IPS DF 6.9 (cell line): Measurements from ENCODE around the gene ZNF792.
"Not testable (repeated sequence)": the region's sequence is repeated elsewhere in the genome, so short reads cannot be mapped to it uniquely, and the experiment has no call there.

ENCODE experiments used
- DNase-seq: peaks from one replicate; pipeline ENCODE4 v3.0.0-alpha.2; 2013; ENCODE audit warnings: low read depth, low spot score
- H3K27ac ChIP-seq: one replicate; pipeline ENCODE4 v1.5.1; 2013; ENCODE audit warnings: low read length, control low read depth
- H3K27me3 ChIP-seq: 2 replicates; pipeline ENCODE4 v1.6.1; 2013; ENCODE audit warnings: mild to moderate bottlenecking, low read length; ENCODE audit not compliant: control insufficient read depth, insufficient read depth
- H3K36me3 ChIP-seq: 2 replicates; pipeline ENCODE4 v1.6.1; 2013; ENCODE audit warnings: low read length; ENCODE audit not compliant: control insufficient read depth, insufficient read depth
- H3K4me1 ChIP-seq: 2 replicates; pipeline ENCODE4 v1.6.1; 2013; ENCODE audit warnings: low read length; ENCODE audit not compliant: control insufficient read depth, insufficient read depth
- H3K4me3 ChIP-seq: 2 replicates; pipeline ENCODE4 v1.5.1; 2013; ENCODE audit warnings: mild to moderate bottlenecking, low read length
- H3K9me3 ChIP-seq: 2 replicates; pipeline ENCODE4 v1.6.1; 2013; ENCODE audit warnings: low read length, inconsistent platforms; ENCODE audit not compliant: control insufficient read depth, insufficient read depth
- WGBS: extraction: QIAGEN DNeasy Blood & Tissue Kit; methylation state at CpG from one replicate; pipeline ENCODE4 v1.1.7; 2013; ENCODE audit warnings: mixed read lengths, missing lambda C conversion rate; ENCODE audit not compliant: insufficient read length, insufficient coverage; 5-methylcytosine and 5-hydroxymethylcytosine counted together

The ZNF792 gene

DNA sequence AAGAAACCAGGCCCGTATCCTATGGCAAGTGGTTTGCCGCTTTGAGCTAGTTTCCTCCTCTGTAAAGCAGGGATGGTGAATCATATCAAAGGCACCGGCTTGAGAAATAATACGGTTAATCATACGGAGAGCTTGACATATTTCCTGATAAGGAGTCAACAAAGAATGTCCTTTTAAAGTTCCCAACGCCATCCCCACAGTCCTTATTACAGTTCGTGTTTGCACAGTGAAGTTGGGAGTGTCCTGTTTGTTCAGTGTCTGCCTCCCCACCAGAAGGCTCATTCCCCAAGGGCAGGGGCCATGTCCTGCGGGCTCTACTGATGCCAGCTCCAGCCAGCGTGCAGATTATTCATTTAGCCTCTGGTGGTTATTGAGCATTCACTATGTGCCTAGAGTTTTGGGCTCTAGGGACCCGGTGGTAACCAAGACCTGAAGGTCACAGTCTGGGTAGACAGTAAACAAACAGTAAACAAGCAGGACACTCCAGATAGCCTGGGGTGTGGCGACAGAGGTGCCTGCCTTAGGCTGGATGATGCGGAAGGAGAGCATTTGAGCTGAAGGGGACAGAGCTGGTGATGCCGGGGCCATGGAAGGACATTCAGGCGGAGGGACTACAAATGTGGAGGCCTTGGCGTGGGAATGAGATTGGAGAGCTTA lies 42.4 kb upstream of the ZNF792 start:
- Histone ChIP-seq H3K4me3 (no peak overlapping the region), H3K36me3 (peaks cover 32% of the 10 kb centered on the region), H3K4me1 (peaks cover 6% of the 10 kb centered on the region; the same call in 1 of the 2 replicates), H3K27me3 (no peaks in the 10 kb centered on the region), H3K27ac (no peak overlapping the region), H3K9me3 (no peaks in the 10 kb centered on the region)
- DNase-seq = no peak
- WGBS = no CpG with 5 or more reads among the region's 15 CpGs

DNA sequence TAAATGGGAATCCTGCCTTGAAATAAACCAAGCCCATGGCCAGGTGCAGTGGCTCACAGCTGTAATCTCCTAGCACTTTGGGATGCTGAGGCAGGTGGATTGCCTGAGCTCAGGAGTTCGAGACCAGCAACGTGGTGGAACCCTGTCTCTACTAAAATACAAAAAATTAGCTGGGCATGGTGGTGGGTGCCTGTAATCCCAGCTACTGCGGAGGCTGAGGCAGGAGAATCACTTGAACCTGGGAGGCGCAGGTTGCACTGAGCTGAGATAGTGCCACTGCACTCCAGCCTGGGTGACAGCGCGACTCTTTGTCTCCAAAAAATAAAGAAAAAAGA lies 41.9 kb upstream of the ZNF792 start:
- H3K36me3 ChIP-seq = peaks cover 27% of the 10 kb centered on the region
- not testable (repeated sequence) for H3K27ac ChIP-seq, H3K27me3 ChIP-seq, H3K4me3 ChIP-seq, H3K4me1 ChIP-seq, H3K9me3 ChIP-seq, DNase-seq
- no CpG with 5 or more reads among the region's 6 CpGs for WGBS

DNA sequence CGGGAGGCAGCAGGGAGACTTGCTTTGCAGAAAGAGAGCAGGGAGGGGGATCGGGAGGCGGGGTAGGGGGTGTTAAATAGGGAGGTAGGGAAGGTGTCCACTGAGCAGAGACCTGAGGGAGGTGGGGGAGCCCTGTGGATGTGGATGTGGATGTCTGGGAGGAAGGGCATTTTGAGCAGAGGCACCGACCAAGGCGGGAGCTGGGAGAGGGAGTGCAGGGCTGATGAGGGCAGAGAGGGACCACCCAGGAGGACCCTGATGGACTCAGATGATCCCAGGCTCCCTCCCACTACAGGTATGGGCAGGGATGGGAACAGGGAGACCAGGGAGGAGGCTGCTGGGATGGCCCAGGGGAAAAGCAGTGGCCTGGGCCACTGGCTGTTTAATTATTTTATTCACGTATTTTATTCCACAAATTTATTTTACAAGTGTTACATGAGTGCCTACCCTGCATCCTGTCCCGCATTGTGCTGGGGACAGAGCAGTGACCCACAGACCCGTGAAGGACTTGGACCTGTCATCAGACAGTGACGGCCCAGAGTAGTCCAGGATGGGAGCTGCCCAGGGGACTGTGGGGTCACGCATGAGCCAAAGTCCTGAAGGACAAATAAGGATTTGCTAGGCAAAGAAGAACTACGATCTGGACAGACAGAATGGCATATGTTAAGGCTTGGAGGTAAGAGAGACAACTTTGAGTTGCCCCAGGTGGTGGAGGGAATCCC lies 41.4 kb upstream of the ZNF792 start:
- no peak for DNase-seq
- Histone ChIP-seq H3K4me3 (no peak overlapping the region), H3K9me3 (no peaks in the 10 kb centered on the region), H3K36me3 (peaks cover 24% of the 10 kb centered on the region), H3K4me1 (peaks cover 6% of the 10 kb centered on the region; the same call in 1 of the 2 replicates), H3K27ac (no peak overlapping the region), H3K27me3 (no peaks in the 10 kb centered on the region)
- no CpG with 5 or more reads among the region's 11 CpGs for WGBS

DNA sequence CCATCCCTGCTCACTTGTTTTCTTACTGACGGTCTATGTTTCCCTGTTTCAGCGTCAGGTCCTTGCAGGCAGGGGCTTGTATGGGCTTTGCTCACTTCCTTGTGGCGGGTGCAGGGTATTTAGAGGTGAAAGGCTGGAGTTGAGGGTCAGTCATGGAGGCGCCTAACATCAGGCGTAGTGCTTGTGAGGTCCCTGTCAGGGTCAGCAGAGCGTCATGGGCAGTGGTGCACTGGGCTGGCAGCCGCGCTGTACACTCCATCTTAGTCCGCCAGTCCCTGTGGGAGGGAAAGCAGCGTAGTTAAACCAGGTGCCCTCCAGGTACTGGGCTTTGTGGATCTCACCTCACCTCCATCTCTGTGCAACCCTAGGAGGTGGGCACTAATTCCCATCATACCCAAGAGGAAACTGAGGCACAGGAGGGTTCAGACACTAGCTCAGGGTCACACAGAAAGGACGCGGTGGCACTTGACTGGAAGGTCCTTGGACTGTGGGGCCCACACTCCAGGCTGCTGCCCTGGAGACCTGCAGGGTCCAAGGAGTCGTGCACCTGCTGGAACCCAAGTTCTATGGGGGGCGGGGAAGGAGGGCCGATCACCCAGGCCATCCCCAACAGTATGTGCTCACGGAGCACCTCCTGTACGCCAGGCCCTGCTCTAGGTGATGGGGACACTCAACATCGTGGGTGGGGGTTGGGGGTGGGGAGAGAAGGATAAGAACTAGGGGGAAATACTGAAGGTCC lies 40.7 kb upstream of the ZNF792 start:
- H3K27ac ChIP-seq = no peak overlapping the region
- no peak for DNase-seq
- H3K4me3 ChIP-seq = no peak overlapping the region
- H3K9me3 ChIP-seq = no peaks in the 10 kb centered on the region
- H3K4me1 ChIP-seq = peaks cover 6% of the 10 kb centered on the region; the same call in 1 of the 2 replicates
- WGBS = no CpG with 5 or more reads among the region's 18 CpGs
- peaks cover 16% of the 10 kb centered on the region for H3K36me3 ChIP-seq
- no peaks in the 10 kb centered on the region for H3K27me3 ChIP-seq

DNA sequence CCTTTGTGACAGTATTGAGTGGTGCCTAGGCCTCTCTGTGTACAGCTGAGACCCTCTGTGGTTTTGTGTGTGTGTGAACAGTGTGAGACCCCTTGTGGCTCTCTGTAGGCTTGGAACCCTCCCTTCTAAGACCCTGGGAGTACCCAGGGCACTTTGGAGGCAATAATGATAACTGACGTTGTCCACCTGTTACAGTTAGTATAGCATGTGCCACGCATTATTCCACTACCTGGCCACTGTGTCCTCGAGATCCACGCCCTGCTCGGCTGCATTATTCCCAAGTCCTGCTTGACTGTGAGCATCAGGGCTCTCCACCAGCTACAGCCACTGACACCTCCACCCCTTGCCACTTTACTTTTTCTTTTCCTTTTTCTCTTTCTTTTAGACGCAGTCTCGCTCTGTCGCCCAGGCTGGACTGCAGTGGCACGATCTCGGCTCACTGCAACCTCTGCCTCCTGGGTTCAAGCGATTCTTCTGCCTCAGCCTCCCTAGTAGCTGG lies 38.1 kb upstream of the ZNF792 start:
- DNase-seq = no peak
- no peak overlapping the region for H3K4me3 ChIP-seq
- no peak overlapping the region for H3K27ac ChIP-seq
- no peaks in the 10 kb centered on the region for H3K9me3 ChIP-seq
- peaks cover 7% of the 10 kb centered on the region; the same call in 1 of the 2 replicates for H3K36me3 ChIP-seq
- no peaks in the 10 kb centered on the region for H3K27me3 ChIP-seq
- H3K4me1 ChIP-seq = peaks cover 6% of the 10 kb centered on the region; the same call in 1 of the 2 replicates
- no CpG with 5 or more reads among the region's 11 CpGs for WGBS

DNA sequence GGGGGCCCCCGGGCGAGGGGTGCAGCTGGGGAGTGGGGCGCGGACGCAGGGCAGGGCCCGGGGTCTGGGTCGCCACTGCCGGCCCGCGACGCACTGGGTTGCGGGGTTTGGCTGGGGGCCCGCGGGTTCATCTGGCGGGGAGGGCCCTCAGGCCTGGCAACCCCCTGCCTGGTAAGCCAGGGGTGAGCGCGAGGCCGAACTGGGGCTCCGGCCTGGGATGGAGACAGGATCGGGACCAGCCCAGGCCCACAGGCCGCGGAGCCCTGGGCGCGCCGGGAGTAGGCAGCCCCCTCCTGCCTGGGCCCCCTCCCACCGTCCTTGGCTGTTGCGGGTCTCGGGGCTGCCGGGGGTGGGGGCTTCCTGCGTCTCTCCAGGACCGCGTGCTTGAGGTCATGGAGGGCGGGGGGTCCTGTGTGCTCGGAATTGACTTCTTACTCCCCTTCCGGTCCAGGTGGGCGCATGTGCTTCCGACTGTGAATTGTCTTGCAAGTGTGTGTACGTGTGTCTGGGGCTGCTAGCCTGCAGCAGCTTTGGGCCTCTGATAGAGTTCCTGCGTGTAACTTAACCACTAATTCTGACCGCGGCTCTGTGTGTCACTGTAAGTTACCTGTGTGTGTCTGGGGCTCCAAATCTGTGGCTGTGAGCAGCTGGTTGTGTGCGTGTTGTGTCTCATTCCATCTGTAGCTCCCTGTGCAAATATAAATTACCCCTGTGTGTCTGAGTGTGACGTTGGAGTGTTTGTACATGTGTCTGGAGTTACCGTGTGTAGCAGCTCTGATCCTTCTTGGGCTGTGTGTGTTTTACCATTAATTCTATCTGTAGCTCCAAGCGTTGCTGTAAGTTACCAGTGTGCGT lies 36.8 kb upstream of the ZNF792 start:
- H3K9me3 ChIP-seq = no peaks in the 10 kb centered on the region
- H3K4me3 ChIP-seq = peak overlapping the region; percentile 80
- no peaks in the 10 kb centered on the region for H3K27me3 ChIP-seq
- peaks cover 6% of the 10 kb centered on the region; the same call in 1 of the 2 replicates for H3K4me1 ChIP-seq
- no peak overlapping the region for H3K27ac ChIP-seq
- no CpG with 5 or more reads among the region's 46 CpGs for WGBS
- peaks cover 3% of the 10 kb centered on the region; the same call in 1 of the 2 replicates for H3K36me3 ChIP-seq
- no peak for DNase-seq

DNA sequence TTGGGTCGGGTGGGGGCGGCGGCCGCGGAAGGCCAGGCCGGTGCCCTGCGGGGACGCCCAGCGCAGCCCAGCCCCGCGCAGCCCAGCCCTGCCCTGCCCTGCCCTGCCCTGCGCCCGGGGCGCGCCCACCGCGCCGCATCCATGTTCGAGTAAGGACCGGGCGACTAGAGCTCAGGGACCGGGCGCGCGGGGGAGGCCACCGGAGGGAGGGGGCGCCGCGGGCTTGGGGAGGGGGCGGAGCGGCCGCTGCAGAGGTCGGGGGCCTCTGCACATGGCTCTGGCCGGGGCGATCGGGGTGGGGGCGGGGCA lies 36.3 kb upstream of the ZNF792 start:
- Histone ChIP-seq H3K27ac (no peak overlapping the region), H3K4me1 (peaks cover 6% of the 10 kb centered on the region; the same call in 1 of the 2 replicates), H3K4me3 (peak overlapping the region; percentile 80; the same call in 1 of the 2 replicates), H3K27me3 (no peaks in the 10 kb centered on the region), H3K9me3 (no peaks in the 10 kb centered on the region), H3K36me3 (no peaks in the 10 kb centered on the region)
- no peak for DNase-seq
- WGBS = no CpG with 5 or more reads among the region's 37 CpGs

DNA sequence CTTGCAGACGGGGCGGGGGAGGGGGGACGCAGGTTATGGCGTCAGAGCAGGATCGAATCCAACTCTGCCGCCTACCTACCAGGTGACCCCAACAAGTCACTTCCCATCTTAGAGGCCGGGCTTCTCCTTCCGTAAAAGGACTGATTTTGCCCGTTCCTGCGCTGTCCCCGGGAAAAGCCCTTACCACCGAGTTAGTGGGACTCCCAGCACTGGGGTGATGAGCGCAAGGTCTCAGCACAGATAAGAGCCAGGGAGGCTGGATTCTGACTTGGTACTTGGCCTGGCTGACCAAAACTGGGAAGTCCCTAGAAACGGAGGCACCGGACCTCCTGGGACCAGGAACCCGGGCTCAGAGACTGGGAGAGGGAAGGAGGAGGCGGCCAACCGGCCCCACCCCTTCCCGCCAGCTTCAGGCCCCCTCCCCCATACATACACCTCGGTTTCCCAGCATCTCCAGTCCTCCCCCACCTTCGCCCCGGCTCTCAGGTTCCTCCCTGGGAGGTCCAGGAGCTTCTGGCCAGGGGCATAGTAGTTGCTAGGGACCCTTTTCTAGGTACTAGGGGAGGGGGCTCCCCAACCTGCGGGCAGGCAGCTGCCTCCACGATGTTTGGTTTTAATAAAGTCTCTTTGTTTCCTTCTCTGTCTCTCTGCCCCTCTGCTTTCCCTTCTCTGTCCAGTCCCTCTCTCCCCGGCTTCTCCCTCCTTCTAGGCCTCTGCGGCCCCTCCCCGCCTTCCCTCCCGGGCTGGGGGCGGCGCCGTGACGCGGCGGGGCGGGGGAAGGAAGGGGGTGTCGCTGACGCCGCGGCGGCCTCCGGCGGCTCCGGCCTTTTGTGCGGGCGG lies 35.7 kb upstream of the ZNF792 start, which contains the start of gene GRAMD1A:
Gene GRAMD1A (plus strand): TSS at position 826 of the 840 bp plus-strand sequence. CDS start 156 bp downstream, outside the sequence.
- Histone ChIP-seq H3K4me1 (peaks cover 6% of the 10 kb centered on the region; the same call in 1 of the 2 replicates), H3K36me3 (no peaks in the 10 kb centered on the region), H3K4me3 (peak within 1 kb of the TSS; percentile 80), H3K9me3 (no peaks in the 10 kb centered on the region), H3K27ac (peak within 1 kb of the TSS; percentile 63), H3K27me3 (no peaks in the 10 kb centered on the region)
- DNase-seq = peak; percentile 48
- no CpG with 5 or more reads among the region's 45 CpGs for WGBS

DNA sequence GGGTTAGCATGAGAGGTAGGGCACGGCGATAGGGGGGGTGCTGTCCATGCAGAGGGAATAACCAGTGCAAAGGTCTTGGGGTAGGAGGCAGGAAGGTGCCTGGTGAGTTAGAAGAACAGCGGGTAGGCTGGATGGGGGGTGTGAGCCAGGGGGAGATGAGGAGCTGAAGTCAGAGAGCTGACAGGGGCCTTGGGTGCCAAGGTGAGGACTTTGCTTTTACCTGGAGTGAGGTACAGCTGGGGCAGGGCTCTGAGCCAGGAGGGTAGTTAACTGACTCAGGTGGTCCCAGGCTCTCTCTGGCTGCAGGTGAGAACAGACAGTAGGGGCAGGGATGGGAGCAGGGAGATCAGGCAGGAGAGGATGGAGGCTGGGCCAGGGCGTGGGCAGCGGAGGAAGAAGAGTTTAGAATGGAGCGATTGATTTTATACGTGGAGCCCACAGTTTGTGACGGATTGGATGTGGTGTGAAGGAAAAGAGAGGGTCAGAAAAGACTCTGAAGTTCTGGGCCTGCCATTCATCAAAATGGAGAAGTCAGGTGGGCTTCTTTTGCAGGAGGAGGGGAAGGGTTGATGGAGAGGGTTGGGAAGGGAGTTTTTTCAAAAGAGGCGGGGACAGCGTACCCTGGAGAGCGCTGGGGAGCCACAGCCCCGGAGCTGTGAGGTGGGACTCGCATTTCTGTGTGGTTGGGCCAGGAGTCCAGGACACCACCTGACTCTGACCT lies 34.9 kb upstream of the ZNF792 start:
- Histone ChIP-seq H3K4me1 (peaks cover 8% of the 10 kb centered on the region; the same call in 1 of the 2 replicates), H3K27me3 (no peaks in the 10 kb centered on the region), H3K36me3 (no peaks in the 10 kb centered on the region), H3K27ac (peak overlapping the region; percentile 63), H3K4me3 (peak overlapping the region; percentile 80; the same call in 1 of the 2 replicates), H3K9me3 (no peaks in the 10 kb centered on the region)
- no CpG with 5 or more reads among the region's 13 CpGs for WGBS
- DNase-seq = no peak
